ENCODE results near the gene PTPRN2. TPM values are rescaled to one million over a fixed set of nuclear protein-coding genes. Genes with fewer than 3 reads are reported as not detected.

PTPRN2 gene
- polyA plus RNA-seq, 1 experiment: 0.02 TPM

DNA sequence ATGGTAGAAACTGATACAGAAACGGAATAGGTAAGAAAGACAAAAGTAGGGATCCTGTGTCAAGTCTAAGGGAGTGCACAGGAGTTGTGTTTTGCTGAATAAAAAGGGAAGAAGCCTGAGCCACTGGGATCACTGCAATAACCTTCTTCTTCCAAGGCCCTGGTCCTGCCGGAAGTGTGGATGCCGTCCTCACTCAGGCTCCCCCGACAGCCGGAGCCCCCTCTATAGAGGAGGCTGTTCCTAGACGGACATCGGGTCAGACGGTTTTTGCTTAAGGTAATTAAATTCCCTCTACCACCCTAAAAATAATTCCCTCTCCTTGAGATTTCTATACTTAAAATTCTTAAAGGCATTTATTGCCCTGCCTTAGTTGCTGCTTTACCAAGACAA lies 566.9 kb downstream of the PTPRN2 start:
- POLR2A ChIA-PET: no interaction called here
- TF ChIP-seq, protein P1, sequence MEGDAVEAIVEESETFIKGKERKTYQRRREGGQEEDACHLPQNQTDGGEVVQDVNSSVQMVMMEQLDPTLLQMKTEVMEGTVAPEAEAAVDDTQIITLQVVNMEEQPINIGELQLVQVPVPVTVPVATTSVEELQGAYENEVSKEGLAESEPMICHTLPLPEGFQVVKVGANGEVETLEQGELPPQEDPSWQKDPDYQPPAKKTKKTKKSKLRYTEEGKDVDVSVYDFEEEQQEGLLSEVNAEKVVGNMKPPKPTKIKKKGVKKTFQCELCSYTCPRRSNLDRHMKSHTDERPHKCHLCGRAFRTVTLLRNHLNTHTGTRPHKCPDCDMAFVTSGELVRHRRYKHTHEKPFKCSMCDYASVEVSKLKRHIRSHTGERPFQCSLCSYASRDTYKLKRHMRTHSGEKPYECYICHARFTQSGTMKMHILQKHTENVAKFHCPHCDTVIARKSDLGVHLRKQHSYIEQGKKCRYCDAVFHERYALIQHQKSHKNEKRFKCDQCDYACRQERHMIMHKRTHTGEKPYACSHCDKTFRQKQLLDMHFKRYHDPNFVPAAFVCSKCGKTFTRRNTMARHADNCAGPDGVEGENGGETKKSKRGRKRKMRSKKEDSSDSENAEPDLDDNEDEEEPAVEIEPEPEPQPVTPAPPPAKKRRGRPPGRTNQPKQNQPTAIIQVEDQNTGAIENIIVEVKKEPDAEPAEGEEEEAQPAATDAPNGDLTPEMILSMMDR (IDR thresholded peaks at IDR 0.05; ENCODE audit: low read depth, low read length): no peak
- Histone ChIP-seq H3K4me3 (ENCODE audit: low read depth, low read length) (no peak overlapping the region), H3K27ac (ENCODE audit: low read depth, low read length) (no peak overlapping the region), H3K9me3 (ENCODE audit: control insufficient read depth, insufficient read depth, low read length) (peaks cover 90% of the 10 kb centered on the region), H3K27me3 (ENCODE audit: control insufficient read depth, insufficient read depth, low read length) (no peaks in the 10 kb centered on the region)
- no peak for DNase-seq (ENCODE audit: low read depth, low spot score)
- CTCF ChIA-PET: no interaction called here

DNA sequence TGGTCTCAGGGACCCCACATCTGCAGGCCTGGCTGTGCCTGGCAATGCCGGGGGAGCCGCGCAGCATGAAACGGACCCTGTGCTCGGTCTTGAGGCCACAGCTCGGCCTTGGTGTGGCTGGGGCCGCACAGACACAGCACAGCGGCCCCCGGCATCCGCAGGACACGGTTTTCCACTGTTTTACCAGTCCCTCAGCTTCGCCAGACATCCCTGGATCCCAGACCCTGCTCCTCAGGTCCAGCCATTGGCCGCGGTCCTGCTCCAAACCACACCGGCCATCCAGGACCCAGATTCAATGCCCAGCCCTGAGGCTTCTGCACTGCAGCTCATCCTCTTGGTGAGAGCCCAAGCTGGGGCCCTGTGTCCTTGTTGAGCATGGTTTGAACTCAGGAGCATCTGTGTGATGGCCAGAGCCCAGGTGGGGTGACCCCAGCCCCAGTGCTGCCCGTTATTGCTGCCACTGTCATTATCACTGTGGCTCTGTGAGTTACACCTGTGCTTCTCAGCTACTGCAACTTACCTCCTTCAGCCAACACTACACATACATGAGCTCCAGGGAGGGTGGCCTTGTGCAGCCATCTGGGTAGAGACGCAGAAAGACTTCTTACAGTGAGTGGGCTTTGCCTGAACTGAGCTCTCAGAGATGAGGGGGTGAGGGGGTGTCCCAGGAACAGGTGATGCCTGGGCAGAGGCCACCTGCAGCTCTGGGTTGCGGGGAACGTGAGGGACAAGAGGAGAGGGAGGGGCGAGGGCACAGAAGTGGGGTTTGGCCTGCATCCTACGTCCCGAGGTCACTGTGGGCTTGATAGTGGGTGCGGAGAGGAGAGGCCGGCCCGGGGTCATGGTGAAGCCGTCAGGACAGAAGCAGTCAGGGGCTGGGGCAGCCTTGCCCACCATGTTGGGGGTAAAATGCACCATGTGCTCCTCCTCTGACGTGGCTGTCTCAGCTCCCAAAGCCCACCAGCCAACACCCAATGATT lies 567.6 kb downstream of the PTPRN2 start:
- DNase-seq (ENCODE audit: low read depth, low spot score): no peak
- no peak overlapping the region for H3K27ac ChIP-seq (ENCODE audit: low read depth, low read length)
- TF ChIP-seq, protein P1 (IDR thresholded peaks at IDR 0.05; ENCODE audit: low read depth, low read length): no peak
- H3K9me3 ChIP-seq (ENCODE audit: control insufficient read depth, insufficient read depth, low read length): peaks cover 89% of the 10 kb centered on the region
- H3K4me3 ChIP-seq (ENCODE audit: low read depth, low read length): no peak overlapping the region
- CTCF ChIA-PET: interaction anchor here (0.5 kb wide), 1 partner anchor 22 kb away, joined by 5 read pairs; no protein-coding TSS in a partner anchor
- no peaks in the 10 kb centered on the region for H3K27me3 ChIP-seq (ENCODE audit: control insufficient read depth, insufficient read depth, low read length)
- POLR2A ChIA-PET: no interaction called here

DNA sequence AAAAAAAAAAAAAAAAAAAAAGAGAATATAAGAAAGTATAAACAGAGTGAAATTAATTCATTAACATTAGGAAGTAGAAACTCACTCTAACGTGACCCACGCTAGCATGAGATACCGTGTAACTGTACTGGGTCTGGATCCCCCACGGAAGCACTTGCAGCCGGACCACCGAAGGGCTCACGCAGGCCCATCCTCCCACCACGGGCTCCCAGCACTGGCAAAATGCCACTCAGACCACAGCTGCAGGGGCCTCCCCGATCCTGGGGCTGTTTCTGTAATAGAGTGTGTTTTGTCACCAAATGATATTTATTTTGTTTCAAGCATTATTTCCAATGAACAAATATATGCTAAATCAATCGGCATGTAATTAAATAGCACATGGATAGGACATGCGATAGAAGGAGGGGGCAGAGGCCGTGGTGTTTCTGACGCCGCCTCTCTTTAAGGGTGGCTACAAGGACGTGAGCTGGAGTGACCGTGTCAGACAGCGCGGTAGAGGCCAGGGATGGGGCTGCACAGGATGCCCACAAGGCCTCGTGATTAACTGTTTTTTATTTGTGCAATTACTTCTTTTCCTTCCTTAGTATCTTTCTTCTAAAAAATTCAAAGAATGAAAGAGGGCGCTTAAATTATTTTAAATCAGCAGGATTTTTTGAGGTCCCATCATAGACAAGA lies 568.5 kb downstream of the PTPRN2 start:
- DNase-seq (ENCODE audit: low read depth, low spot score): no peak
- H3K9me3 ChIP-seq (ENCODE audit: control insufficient read depth, insufficient read depth, low read length): peaks cover 80% of the 10 kb centered on the region
- ChIA-PET CTCF (no interaction called here), POLR2A (no interaction called here)
- H3K27me3 ChIP-seq (ENCODE audit: control insufficient read depth, insufficient read depth, low read length): no peaks in the 10 kb centered on the region
- no peak overlapping the region for H3K4me3 ChIP-seq (ENCODE audit: low read depth, low read length)
- TF ChIP-seq, protein P1 (IDR thresholded peaks at IDR 0.05; ENCODE audit: low read depth, low read length): no peak
- no peak overlapping the region for H3K27ac ChIP-seq (ENCODE audit: low read depth, low read length)

DNA sequence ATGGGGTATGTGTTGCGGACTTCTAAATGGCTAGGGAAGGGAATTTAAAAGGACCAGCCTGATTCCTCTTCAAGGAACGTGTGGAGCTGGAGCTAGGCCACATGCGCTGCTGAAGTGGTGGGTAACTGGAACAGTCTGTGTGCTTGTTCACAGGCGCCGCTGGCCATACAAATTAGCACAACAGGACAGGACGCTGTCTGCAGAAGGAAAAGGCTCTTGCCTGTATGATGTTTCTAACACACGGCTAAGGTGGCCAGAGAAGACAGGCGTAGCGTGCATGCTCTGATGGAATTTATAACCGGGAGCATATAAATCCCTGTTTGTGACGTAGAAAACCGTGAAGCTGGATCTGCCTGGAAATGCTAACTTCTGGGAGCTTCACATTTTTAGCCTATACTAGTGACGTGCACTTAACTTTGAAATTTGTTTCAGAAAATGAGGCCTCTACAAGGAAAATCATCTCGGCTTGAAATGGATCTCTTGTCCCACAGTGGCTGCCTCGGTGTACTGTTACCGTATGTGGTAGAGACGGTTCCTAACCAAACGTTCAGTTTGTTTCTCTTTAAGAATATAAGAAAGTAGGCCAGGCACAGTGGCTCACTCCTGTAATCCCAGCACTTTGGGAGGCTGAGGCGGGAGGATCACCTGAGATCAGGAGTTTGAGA lies 569.4 kb downstream of the PTPRN2 start:
- Histone ChIP-seq H3K27ac (ENCODE audit: low read depth, low read length) (no peak overlapping the region), H3K9me3 (ENCODE audit: control insufficient read depth, insufficient read depth, low read length) (peaks cover 71% of the 10 kb centered on the region), H3K27me3 (ENCODE audit: control insufficient read depth, insufficient read depth, low read length) (no peaks in the 10 kb centered on the region), H3K4me3 (ENCODE audit: low read depth, low read length) (no peak overlapping the region)
- DNase-seq (ENCODE audit: low read depth, low spot score): no peak
- TF ChIP-seq, protein P1 (IDR thresholded peaks at IDR 0.05; ENCODE audit: low read depth, low read length): no peak
- ChIA-PET POLR2A (no interaction called here), CTCF (no interaction called here)
